Measurements from ENCODE around the gene ARID1B. TPM values are rescaled to one million over a fixed set of nuclear protein-coding genes. Genes with fewer than 3 reads are reported as not detected.

Gene ARID1B
- total RNA-seq, 2 experiments from 2014 or later = 90.1 to 164 TPM

GRCh38 chr6:156804402-156804801 is 27.2 kb downstream of the ARID1B start:
- TF ChIP-seq CTCF (conservative IDR thresholded peaks at IDR 0.05; ENCODE audit: low read length) (no peak), EZH2phosphoT487 (IDR thresholded peaks at IDR 0.05; ENCODE audit: borderline replicate concordance, low read depth, low read length) (no peak)
- Histone ChIP-seq H3K27ac (ENCODE audit: low read depth, low read length, poor library complexity, severe bottlenecking) (no peak overlapping the region), H3K79me2 (ENCODE audit: insufficient read depth, low read depth, low read length) (peaks cover 100% of the 10 kb centered on the region), H4K20me1 (ENCODE audit: insufficient read depth, low read length) (peaks cover 12% of the 10 kb centered on the region; the same call in 1 of the 2 replicates), H3K9me3 (ENCODE audit: low read length) (0 out of 2 replicates have a peak, but pooled peaks cover 3% of the 10 kb centered on the region), H3K4me3 (ENCODE audit: low read depth, low read length, poor library complexity, severe bottlenecking) (no peak overlapping the region), H3K36me3 (ENCODE audit: insufficient read depth, low read length) (peaks cover 48% of the 10 kb centered on the region), H3K9me2 (ENCODE audit: insufficient read depth, low read length) (no peaks in the 10 kb centered on the region), H3K4me2 (ENCODE audit: low read length) (no peak overlapping the region), H2AFZ (ENCODE audit: low read length) (no peak overlapping the region), H3K4me1 (ENCODE audit: insufficient read depth, low read length, poor library complexity, severe bottlenecking) (peaks cover 43% of the 10 kb centered on the region)
- ChIA-PET CTCF (ENCODE audit: unreplicated experiment) (no interaction called here), POLR2A (interaction anchor here (0.7 to 2.2 kb wide), 7 partner anchors 8 to 139 kb away, joined by 3 to 15 read pairs (median 5); no protein-coding TSS in a partner anchor)
- DNase-seq (ENCODE audit: low spot score) = no peak
- intact Hi-C loops (cut with micrococcal nuclease; ENCODE audit: unreplicated experiment) = no loop called here
- BruUV-seq (replicated peaks) = no TSS peak

- Histone ChIP-seq H2AFZ (ENCODE audit: low read length) (no peak overlapping the region), H3K4me2 (ENCODE audit: low read length) (no peak overlapping the region), H3K27ac (ENCODE audit: low read depth, low read length, poor library complexity, severe bottlenecking) (no peak overlapping the region), H3K36me3 (ENCODE audit: insufficient read depth, low read length) (peaks cover 44% of the 10 kb centered on the region), H4K20me1 (ENCODE audit: insufficient read depth, low read length) (peaks cover 12% of the 10 kb centered on the region; the same call in 1 of the 2 replicates), H3K9me2 (ENCODE audit: insufficient read depth, low read length) (no peaks in the 10 kb centered on the region), H3K79me2 (ENCODE audit: insufficient read depth, low read depth, low read length) (peaks cover 100% of the 10 kb centered on the region), H3K9me3 (ENCODE audit: low read length) (peaks cover 13% of the 10 kb centered on the region; the same call in 1 of the 2 replicates), H3K4me1 (ENCODE audit: insufficient read depth, low read length, poor library complexity, severe bottlenecking) (peaks cover 54% of the 10 kb centered on the region), H3K4me3 (ENCODE audit: low read depth, low read length, poor library complexity, severe bottlenecking) (no peak overlapping the region)
- DNase-seq (ENCODE audit: low spot score) = no peak
- TF ChIP-seq EZH2phosphoT487 (IDR thresholded peaks at IDR 0.05; ENCODE audit: borderline replicate concordance, low read depth, low read length) (no peak), CTCF (conservative IDR thresholded peaks at IDR 0.05; ENCODE audit: low read length) (no peak)
- BruUV-seq (replicated peaks) = no TSS peak
- CTCF ChIA-PET (ENCODE audit: unreplicated experiment) = no interaction called here
- intact Hi-C loops (cut with micrococcal nuclease; ENCODE audit: unreplicated experiment) = no loop called here
- POLR2A ChIA-PET = interaction anchor here (0.7 to 1.5 kb wide), 11 partner anchors 13 to 584 kb away, joined by 3 to 4 read pairs (median 3); no protein-coding TSS in a partner anchor
These were observed 29.0 kb downstream of the ARID1B start for GRCh38 chr6:156806155-156806554.

GRCh38 chr6:156807028-156807427 is 29.9 kb downstream of the ARID1B start:
- H3K4me3 ChIP-seq (ENCODE audit: low read depth, low read length, poor library complexity, severe bottlenecking) = no peak overlapping the region
- H3K79me2 ChIP-seq (ENCODE audit: insufficient read depth, low read depth, low read length) = peaks cover 100% of the 10 kb centered on the region
- H3K36me3 ChIP-seq (ENCODE audit: insufficient read depth, low read length) = peaks cover 37% of the 10 kb centered on the region
- H3K4me1 ChIP-seq (ENCODE audit: insufficient read depth, low read length, poor library complexity, severe bottlenecking) = peaks cover 54% of the 10 kb centered on the region
- CTCF ChIA-PET (ENCODE audit: unreplicated experiment) = no interaction called here
- no peak for DNase-seq (ENCODE audit: low spot score)
- peaks cover 13% of the 10 kb centered on the region; the same call in 1 of the 2 replicates for H3K9me3 ChIP-seq (ENCODE audit: low read length)
- H3K9me2 ChIP-seq (ENCODE audit: insufficient read depth, low read length) = no peaks in the 10 kb centered on the region
- peak overlapping the region; percentile 56 for H3K4me2 ChIP-seq (ENCODE audit: low read length)
- H3K27ac ChIP-seq (ENCODE audit: low read depth, low read length, poor library complexity, severe bottlenecking) = no peak overlapping the region
- intact Hi-C loops (cut with micrococcal nuclease; ENCODE audit: unreplicated experiment) = no loop called here
- H4K20me1 ChIP-seq (ENCODE audit: insufficient read depth, low read length) = peaks cover 12% of the 10 kb centered on the region; the same call in 1 of the 2 replicates
- no peak overlapping the region for H2AFZ ChIP-seq (ENCODE audit: low read length)
- BruUV-seq (replicated peaks) = no TSS peak
- POLR2A ChIA-PET = interaction anchor here (0.6 to 1.7 kb wide), 13 partner anchors 10 to 456 kb away, joined by 3 to 4 read pairs (median 3); no protein-coding TSS in a partner anchor
- TF ChIP-seq EZH2phosphoT487 (IDR thresholded peaks at IDR 0.05; ENCODE audit: borderline replicate concordance, low read depth, low read length) = no peak
- no peak for TF ChIP-seq CTCF (conservative IDR thresholded peaks at IDR 0.05; ENCODE audit: low read length)

All from OCI-LY7 (cell line).